HL-60 (cell line): ENCODE data around the gene CACTIN.

Source experiments
- CTCF ChIP-seq: IDR thresholded peaks from one replicate; pipeline ENCODE4 v1.5.1; 2011; ENCODE audit warnings: low read length, control low read depth, inconsistent platforms; ENCODE audit not compliant: insufficient read depth
- GABPA ChIP-seq: IDR thresholded peaks from 2 replicates; pipeline ENCODE4 v1.6.1; 2012; ENCODE audit warnings: low read depth
- POLR2AphosphoS5 ChIP-seq: IDR thresholded peaks from 2 replicates; pipeline ENCODE4 v1.6.1; 2012; ENCODE audit warnings: low read depth
- SPI1 ChIP-seq: IDR thresholded peaks from 2 replicates; pipeline ENCODE4 v1.6.1; 2012; ENCODE audit warnings: low read depth, mild to moderate bottlenecking, borderline replicate concordance
- TF ChIP-seq, protein P1 (sequence below): IDR thresholded peaks from 2 replicates; pipeline ENCODE4 v1.6.1; 2012; ENCODE audit warnings: low read depth; ENCODE audit not compliant: insufficient replicate concordance

GRCh38 chr19:3572855-3573161 is 53.8 kb downstream of the CACTIN start, which contains the start of gene HMG20B:
- no peak for TF ChIP-seq CTCF
- TF ChIP-seq POLR2AphosphoS5: no peak
- TF ChIP-seq, protein P1, sequence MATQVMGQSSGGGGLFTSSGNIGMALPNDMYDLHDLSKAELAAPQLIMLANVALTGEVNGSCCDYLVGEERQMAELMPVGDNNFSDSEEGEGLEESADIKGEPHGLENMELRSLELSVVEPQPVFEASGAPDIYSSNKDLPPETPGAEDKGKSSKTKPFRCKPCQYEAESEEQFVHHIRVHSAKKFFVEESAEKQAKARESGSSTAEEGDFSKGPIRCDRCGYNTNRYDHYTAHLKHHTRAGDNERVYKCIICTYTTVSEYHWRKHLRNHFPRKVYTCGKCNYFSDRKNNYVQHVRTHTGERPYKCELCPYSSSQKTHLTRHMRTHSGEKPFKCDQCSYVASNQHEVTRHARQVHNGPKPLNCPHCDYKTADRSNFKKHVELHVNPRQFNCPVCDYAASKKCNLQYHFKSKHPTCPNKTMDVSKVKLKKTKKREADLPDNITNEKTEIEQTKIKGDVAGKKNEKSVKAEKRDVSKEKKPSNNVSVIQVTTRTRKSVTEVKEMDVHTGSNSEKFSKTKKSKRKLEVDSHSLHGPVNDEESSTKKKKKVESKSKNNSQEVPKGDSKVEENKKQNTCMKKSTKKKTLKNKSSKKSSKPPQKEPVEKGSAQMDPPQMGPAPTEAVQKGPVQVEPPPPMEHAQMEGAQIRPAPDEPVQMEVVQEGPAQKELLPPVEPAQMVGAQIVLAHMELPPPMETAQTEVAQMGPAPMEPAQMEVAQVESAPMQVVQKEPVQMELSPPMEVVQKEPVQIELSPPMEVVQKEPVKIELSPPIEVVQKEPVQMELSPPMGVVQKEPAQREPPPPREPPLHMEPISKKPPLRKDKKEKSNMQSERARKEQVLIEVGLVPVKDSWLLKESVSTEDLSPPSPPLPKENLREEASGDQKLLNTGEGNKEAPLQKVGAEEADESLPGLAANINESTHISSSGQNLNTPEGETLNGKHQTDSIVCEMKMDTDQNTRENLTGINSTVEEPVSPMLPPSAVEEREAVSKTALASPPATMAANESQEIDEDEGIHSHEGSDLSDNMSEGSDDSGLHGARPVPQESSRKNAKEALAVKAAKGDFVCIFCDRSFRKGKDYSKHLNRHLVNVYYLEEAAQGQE: no peak
- TF ChIP-seq SPI1: no peak
- no peak for TF ChIP-seq GABPA
